SK-N-SH treated with all-trans-retinoic acid at 6 μM for 48 hours (cell line): ENCODE results near the gene ARF1.

Experiments
- ATAC-seq: fragments of 200-7000 bp; cut with Tn5 transposase; 3 replicates; pipeline ENCODE4 v1.9.1; 2020; ENCODE audit warnings: mild to moderate bottlenecking, moderate library complexity
- CREB5 ChIP-seq: fragments of 250-450 bp; sonication (Bioruptor Pico); IDR thresholded peaks from 2 replicates; pipeline ENCODE4 v1.5.1; 2020; ENCODE audit warnings: low read depth, mild to moderate bottlenecking, moderate library complexity
- CSDC2 ChIP-seq: fragments of 250-450 bp; sonication (Bioruptor Pico); IDR thresholded peaks from 2 replicates; pipeline ENCODE4 v1.5.0; 2020; ENCODE audit warnings: mild to moderate bottlenecking, moderate library complexity
- CSRNP3 ChIP-seq: fragments of 250-450 bp; sonication (Bioruptor Pico); IDR thresholded peaks from 2 replicates; pipeline ENCODE4 v1.5.1; 2021; ENCODE audit warnings: mild to moderate bottlenecking, moderate library complexity
- GLIS3 ChIP-seq: fragments of 250-450 bp; sonication (Bioruptor Pico); IDR thresholded peaks from 2 replicates; pipeline ENCODE4 v1.5.0; 2020; ENCODE audit warnings: mild to moderate bottlenecking, moderate library complexity
- ISL1 ChIP-seq: fragments of 250-450 bp; sonication (Bioruptor Pico); IDR thresholded peaks from 2 replicates; pipeline ENCODE4 v2.1.2; 2022; ENCODE audit warnings: mild to moderate bottlenecking, moderate library complexity
- OSR1 ChIP-seq: fragments of 250-450 bp; sonication (Bioruptor Pico); IDR thresholded peaks from 2 replicates; pipeline ENCODE4 v1.8.0; 2022; ENCODE audit warnings: moderate library complexity, mild to moderate bottlenecking, inconsistent platforms
- PATZ1 ChIP-seq: fragments of 250-450 bp; sonication (Bioruptor Pico); IDR thresholded peaks from 2 replicates; pipeline ENCODE4 v1.8.0; 2020; ENCODE audit warnings: mild to moderate bottlenecking, moderate library complexity, borderline replicate concordance
- POU6F1 ChIP-seq: fragments of 250-450 bp; sonication (Bioruptor Pico); IDR thresholded peaks from 2 replicates; pipeline ENCODE4 v1.8.0; 2021; ENCODE audit warnings: low read depth, mild to moderate bottlenecking, moderate library complexity, borderline replicate concordance
- PPARA ChIP-seq: fragments of 250-450 bp; sonication (Bioruptor Pico); IDR thresholded peaks from 2 replicates; pipeline ENCODE4 v1.5.0; 2020; ENCODE audit warnings: mild to moderate bottlenecking, borderline replicate concordance
- RARB ChIP-seq: fragments of 250-450 bp; sonication (Bioruptor Pico); IDR thresholded peaks from 2 replicates; pipeline ENCODE4 v1.8.0; 2021; ENCODE audit warnings: mild to moderate bottlenecking, moderate library complexity
- SNAI2 ChIP-seq: fragments of 250-450 bp; sonication (Bioruptor Pico); IDR thresholded peaks from 2 replicates; pipeline ENCODE4 v1.5.0; 2020; ENCODE audit warnings: mild to moderate bottlenecking, moderate library complexity
- TSHZ2 ChIP-seq: fragments of 250-450 bp; sonication (Bioruptor Pico); IDR thresholded peaks from 2 replicates; pipeline ENCODE4 v1.5.0; 2020; ENCODE audit warnings: mild to moderate bottlenecking, moderate library complexity
- ZC3H10 ChIP-seq: fragments of 250-450 bp; sonication (Bioruptor Pico); IDR thresholded peaks from 2 replicates; pipeline ENCODE4 v1.5.1; 2021; ENCODE audit warnings: mild to moderate bottlenecking, moderate library complexity
- ZNF70 ChIP-seq: fragments of 450-650 bp; formaldehyde crosslinking; IDR thresholded peaks from 2 replicates; pipeline ENCODE4 v1.5.0; 2020; ENCODE audit warnings: mild to moderate bottlenecking, moderate library complexity

Gene ARF1

GRCh38 chr1:228062085-228062791 lies 20.3 kb upstream of the ARF1 start (continued):
- no peak for TF ChIP-seq POU6F1 (CRISPR knock-in tag)
- TF ChIP-seq PPARA (CRISPR knock-in tag): no peak
- TF ChIP-seq PATZ1 (CRISPR knock-in tag): no peak
- TF ChIP-seq GLIS3 (CRISPR knock-in tag): no peak

- ATAC-seq: peak; percentile 5; the same call in 1 of the 3 replicates
- TF ChIP-seq CSRNP3 (CRISPR knock-in tag): no peak
- no peak for TF ChIP-seq ZNF70 (CRISPR knock-in tag)
These were observed 19.7 kb upstream of the ARF1 start for GRCh38 chr1:228062812-228063211.

GRCh38 chr1:228063251-228064191 lies 19.0 kb upstream of the ARF1 start:
- no peak for ATAC-seq
- no peak for TF ChIP-seq ZC3H10 (CRISPR knock-in tag)
- TF ChIP-seq OSR1 (CRISPR knock-in tag): no peak
- no peak for TF ChIP-seq ZNF70 (CRISPR knock-in tag)
- no peak for TF ChIP-seq CSRNP3 (CRISPR knock-in tag)
- no peak for TF ChIP-seq ISL1
- no peak for TF ChIP-seq SNAI2 (CRISPR knock-in tag)
- TF ChIP-seq RARB: no peak
- TF ChIP-seq CREB5 (CRISPR knock-in tag): no peak
- no peak for TF ChIP-seq TSHZ2 (CRISPR knock-in tag)
- no peak for TF ChIP-seq CSDC2 (CRISPR knock-in tag)
- TF ChIP-seq POU6F1 (CRISPR knock-in tag): no peak
